ENCODE measurements around the gene KLRF2. TPM values are rescaled to one million over a fixed set of nuclear protein-coding genes. Genes with fewer than 3 reads are reported as not detected.
A peak's percentile ranks its signal among the peaks of the same experiment; 100 is the strongest.

KLRF2 gene
- total RNA-seq, 1 experiment from 2014 or later = not detected

- Histone ChIP-seq H2AFZ (ENCODE audit: low read length) (no peak overlapping the region), H3F3A (ENCODE audit: low read length, unreplicated experiment) (no peaks in the 10 kb centered on the region), H4K20me1 (ENCODE audit: low read length) (no peaks in the 10 kb centered on the region), H3K9ac (ENCODE audit: low read length) (no peak overlapping the region), H3K4me1 (ENCODE audit: insufficient read depth, low read length) (peaks cover 13% of the 10 kb centered on the region; the same call in 1 of the 2 replicates), H3K9me2 (replicated peaks; ENCODE audit: low read length) (no peaks in the 10 kb centered on the region), H3K79me2 (ENCODE audit: low read length) (no peaks in the 10 kb centered on the region), H3K9me3 (ENCODE audit: low read length) (no peaks in the 10 kb centered on the region), H3K36me3 (ENCODE audit: low read depth, low read length) (no peaks in the 10 kb centered on the region), H3K27ac (ENCODE audit: low read length) (no peak overlapping the region), H3K4me2 (ENCODE audit: low read length) (no peak overlapping the region), H3K4me3 (ENCODE audit: low read length) (no peak overlapping the region), H3K27me3 (ENCODE audit: low read length) (peaks cover under 1% of the 10 kb centered on the region; the same call in 1 of the 2 replicates)
- TF ChIP-seq EZH2phosphoT487 (IDR thresholded peaks at IDR 0.05; ENCODE audit: borderline replicate concordance, low read length) = no peak
- TF ChIP-seq EZH2 (IDR thresholded peaks at IDR 0.05; ENCODE audit: low read length, unreplicated experiment) = no peak
- TF ChIP-seq, protein P1, sequence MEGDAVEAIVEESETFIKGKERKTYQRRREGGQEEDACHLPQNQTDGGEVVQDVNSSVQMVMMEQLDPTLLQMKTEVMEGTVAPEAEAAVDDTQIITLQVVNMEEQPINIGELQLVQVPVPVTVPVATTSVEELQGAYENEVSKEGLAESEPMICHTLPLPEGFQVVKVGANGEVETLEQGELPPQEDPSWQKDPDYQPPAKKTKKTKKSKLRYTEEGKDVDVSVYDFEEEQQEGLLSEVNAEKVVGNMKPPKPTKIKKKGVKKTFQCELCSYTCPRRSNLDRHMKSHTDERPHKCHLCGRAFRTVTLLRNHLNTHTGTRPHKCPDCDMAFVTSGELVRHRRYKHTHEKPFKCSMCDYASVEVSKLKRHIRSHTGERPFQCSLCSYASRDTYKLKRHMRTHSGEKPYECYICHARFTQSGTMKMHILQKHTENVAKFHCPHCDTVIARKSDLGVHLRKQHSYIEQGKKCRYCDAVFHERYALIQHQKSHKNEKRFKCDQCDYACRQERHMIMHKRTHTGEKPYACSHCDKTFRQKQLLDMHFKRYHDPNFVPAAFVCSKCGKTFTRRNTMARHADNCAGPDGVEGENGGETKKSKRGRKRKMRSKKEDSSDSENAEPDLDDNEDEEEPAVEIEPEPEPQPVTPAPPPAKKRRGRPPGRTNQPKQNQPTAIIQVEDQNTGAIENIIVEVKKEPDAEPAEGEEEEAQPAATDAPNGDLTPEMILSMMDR (conservative IDR thresholded peaks at IDR 0.05; ENCODE audit: low read depth, low read length) = no peak
- intact Hi-C loops (cut with micrococcal nuclease) = no loop called here
- CTCF ChIA-PET = no interaction called here
- no TSS peak for BruUV-seq (replicated peaks)
- ATAC-seq (no peak), DNase-seq (no peak)
- POLR2A ChIA-PET (ENCODE audit: unreplicated experiment) = interaction anchor here (0.6 kb wide), 1 partner anchor 32 kb away, joined by 7 read pairs; no protein-coding TSS in a partner anchor
These were observed 12.9 kb upstream of the KLRF2 start for GRCh38 chr12:9868311-9868801.

GRCh38 chr12:9868951-9869306 lies 12.4 kb upstream of the KLRF2 start:
- no peak for ATAC-seq
- Histone ChIP-seq H3K79me2 (ENCODE audit: low read length) (no peaks in the 10 kb centered on the region), H3K9ac (ENCODE audit: low read length) (no peak overlapping the region), H3K9me2 (replicated peaks; ENCODE audit: low read length) (no peaks in the 10 kb centered on the region), H3K4me3 (ENCODE audit: low read length) (peak overlapping the region; percentile 70), H3K4me2 (ENCODE audit: low read length) (peak overlapping the region; percentile 95), H4K20me1 (ENCODE audit: low read length) (no peaks in the 10 kb centered on the region), H3K27ac (ENCODE audit: low read length) (no peak overlapping the region), H3K4me1 (ENCODE audit: insufficient read depth, low read length) (peaks cover 13% of the 10 kb centered on the region; the same call in 1 of the 2 replicates), H3F3A (ENCODE audit: low read length, unreplicated experiment) (no peaks in the 10 kb centered on the region), H3K27me3 (ENCODE audit: low read length) (no peaks in the 10 kb centered on the region; the same call in 1 of the 2 replicates), H2AFZ (ENCODE audit: low read length) (no peak overlapping the region), H3K36me3 (ENCODE audit: low read depth, low read length) (no peaks in the 10 kb centered on the region), H3K9me3 (ENCODE audit: low read length) (no peaks in the 10 kb centered on the region)
- no peak for TF ChIP-seq EZH2phosphoT487 (IDR thresholded peaks at IDR 0.05; ENCODE audit: borderline replicate concordance, low read length)
- TF ChIP-seq, protein P1 (conservative IDR thresholded peaks at IDR 0.05; ENCODE audit: low read depth, low read length) = no peak
- no peak for TF ChIP-seq EZH2 (IDR thresholded peaks at IDR 0.05; ENCODE audit: low read length, unreplicated experiment)
- TSS peak; percentile 79 for BruUV-seq (replicated peaks)
- intact Hi-C loops (cut with micrococcal nuclease) = no loop called here
- ChIA-PET POLR2A (ENCODE audit: unreplicated experiment) (no interaction called here), CTCF (no interaction called here)
- DNase-seq = no peak
